GM23338 (cell line): Measurements from ENCODE around the gene STK32C. TPM values are rescaled to one million over a fixed set of nuclear protein-coding genes. Genes with fewer than 3 reads are reported as not detected.

Experiments used
- ATAC-seq: fragments of 200-7000 bp; cut with Tn5 transposase; 3 replicates; pipeline ENCODE4 v1.9.1; 2020
- DNase-seq: peaks from one replicate; pipeline ENCODE4 v3.0.0-alpha.2; 2015; ENCODE audit warnings: low spot score
- H2AFZ ChIP-seq: fragments of 200-600 bp; sonication (generic); 2 replicates; pipeline ENCODE4 v1.8.0; 2016; ENCODE audit warnings: antibody characterized with exemption, mild to moderate bottlenecking, moderate library complexity
- H3F3A ChIP-seq: fragments of 200-600 bp; sonication (generic); replicated peaks from 2 replicates; pipeline ENCODE4 v1.8.0; 2017; ENCODE audit warnings: antibody characterized with exemption, mixed run types, low read depth
- H3K27ac ChIP-seq: fragments of 200-600 bp; sonication (generic); 2 replicates; pipeline ENCODE4 v1.6.1; 2016; ENCODE audit warnings: low read depth
- H3K27me3 ChIP-seq: fragments of 200-600 bp; sonication (generic); 2 replicates; pipeline ENCODE4 v1.8.0; 2016; ENCODE audit warnings: mild to moderate bottlenecking, mixed run types, moderate library complexity; ENCODE audit not compliant: insufficient read depth
- H3K36me3 ChIP-seq: fragments of 200-600 bp; sonication (generic); 2 replicates; pipeline ENCODE4 v1.8.0; 2016; ENCODE audit warnings: mild to moderate bottlenecking; ENCODE audit not compliant: insufficient read depth
- H3K4me1 ChIP-seq: fragments of 200-600 bp; sonication (generic); 2 replicates; pipeline ENCODE4 v1.8.0; 2016; ENCODE audit warnings: mild to moderate bottlenecking, moderate library complexity; ENCODE audit not compliant: insufficient read depth
- H3K4me2 ChIP-seq: fragments of 200-600 bp; sonication (generic); 2 replicates; pipeline ENCODE4 v1.7.1; 2017; ENCODE audit warnings: mixed run types
- H3K4me3 ChIP-seq: fragments of 200-600 bp; sonication (generic); 2 replicates; pipeline ENCODE4 v1.6.1; 2016; ENCODE audit warnings: mixed run types
- H3K79me2 ChIP-seq: fragments of 200-600 bp; sonication (generic); replicated peaks from 2 replicates; pipeline ENCODE4 v1.8.0; 2017; ENCODE audit warnings: mild to moderate bottlenecking; ENCODE audit not compliant: insufficient read depth
- H3K9me2 ChIP-seq: fragments of 200-600 bp; sonication (generic); 2 replicates; pipeline ENCODE4 v1.8.0; 2017; ENCODE audit not compliant: insufficient read depth
- H4K20me1 ChIP-seq: fragments of 200-600 bp; sonication (generic); replicated peaks from 2 replicates; pipeline ENCODE4 v1.8.0; 2017; ENCODE audit warnings: mild to moderate bottlenecking; ENCODE audit not compliant: insufficient read depth
- H3K27ac Mint-ChIP-seq: 2 replicates; pipeline ENCODE4 v1.8.0; 2020; ENCODE audit warnings: inconsistent platforms, mild to moderate bottlenecking, moderate library complexity, mixed read lengths
- H3K27me3 Mint-ChIP-seq: 3 replicates; pipeline ENCODE4 v1.8.0; 2022; ENCODE audit warnings: low read depth, mild to moderate bottlenecking, moderate library complexity, mixed read lengths, inconsistent platforms; ENCODE audit not compliant: insufficient read depth, poor library complexity
- H3K36me3 Mint-ChIP-seq: 3 replicates; pipeline ENCODE4 v1.8.0; 2021; ENCODE audit warnings: low read depth, mild to moderate bottlenecking, inconsistent platforms, moderate library complexity, mixed read lengths
- H3K4me1 Mint-ChIP-seq: 3 replicates; pipeline ENCODE4 v1.8.0; 2020; ENCODE audit warnings: mild to moderate bottlenecking, inconsistent platforms, mixed read lengths
- H3K4me3 Mint-ChIP-seq: 3 replicates; pipeline ENCODE4 v1.8.0; 2021; ENCODE audit warnings: moderate library complexity, mild to moderate bottlenecking, inconsistent platforms, mixed read lengths
- H3K9me3 Mint-ChIP-seq: 3 replicates; pipeline ENCODE4 v1.8.0; 2020; ENCODE audit warnings: moderate library complexity, mild to moderate bottlenecking, inconsistent platforms, mixed read lengths
- ETS1 ChIP-seq: IDR thresholded peaks from 2 replicates; pipeline ENCODE4 v1.6.1; 2016; ENCODE audit warnings: antibody characterized with exemption
- EZH2 ChIP-seq: fragments of 200-600 bp; sonication (generic); IDR thresholded peaks from one replicate; pipeline ENCODE4 v1.8.0; 2017; ENCODE audit warnings: antibody characterized with exemption, mild to moderate bottlenecking, low read depth; ENCODE audit not compliant: unreplicated experiment
- EZH2phosphoT487 ChIP-seq: fragments of 200-600 bp; sonication (generic); IDR thresholded peaks from one replicate; pipeline ENCODE4 v1.8.1; 2018; ENCODE audit warnings: antibody characterized with exemption; ENCODE audit not compliant: unreplicated experiment
- JUNB ChIP-seq: IDR thresholded peaks from one replicate; pipeline ENCODE4 v1.6.1; 2016; ENCODE audit warnings: antibody characterized with exemption; ENCODE audit not compliant: unreplicated experiment
- NANOG ChIP-seq: IDR thresholded peaks from 2 replicates; pipeline ENCODE4 v1.6.1; 2016; ENCODE audit warnings: antibody characterized with exemption, borderline replicate concordance
- POLR2AphosphoS5 ChIP-seq: IDR thresholded peaks from 2 replicates; pipeline ENCODE4 v1.6.1; 2016; ENCODE audit warnings: antibody characterized with exemption, low read depth
- REST ChIP-seq: IDR thresholded peaks from one replicate; pipeline ENCODE4 v1.6.1; 2018; ENCODE audit warnings: antibody characterized with exemption; ENCODE audit not compliant: unreplicated experiment
- STAT1 ChIP-seq: IDR thresholded peaks from one replicate; pipeline ENCODE4 v1.6.1; 2016; ENCODE audit warnings: antibody characterized with exemption; ENCODE audit not compliant: unreplicated experiment
- polyA plus RNA-seq: library from polyadenylated mRNA; unstranded; fragments of >200 nt; fragmentation: Nextera tagmentation; extraction: Ambion mirVana; gene quantifications from 2 replicates; pipeline ENCODE4 v1.2.1, GENCODE V29; 2016
- total RNA-seq: library from RNA; depleted of rRNA; stranded (reverse); fragments of >200 nt; shearing (Covaris generic); gene quantifications from 2 replicates; pipeline ENCODE4 v1.2.3, GENCODE V29; 2014
- TF ChIP-seq, protein P1 (sequence below), 2 experiments: fragments of 200-600 bp in 1 of 2; sonication (generic) in 1 of 2; conservative IDR thresholded peaks; 2 replicates each; pipeline versions ENCODE4 v1.5.1 to v1.6.1; 2016 to 2017; ENCODE audit warnings: antibody characterized with exemption in 2 of 2, low read depth in 2 of 2, mild to moderate bottlenecking in 2 of 2, moderate library complexity in 1 of 2

The STK32C gene
- total and polyA plus RNA-seq, 2 experiments from 2014 or later, result 10.2 to 20.5 TPM

GRCh38 chr10:132291826-132292225 lies 15.9 kb downstream of the STK32C start (continued):
- TF ChIP-seq REST (no peak), ETS1 (no peak), STAT1 (no peak), EZH2phosphoT487 (no peak), POLR2AphosphoS5 (no peak), NANOG (no peak)

GRCh38 chr10:132290631-132291030 lies 17.1 kb downstream of the STK32C start:
- H3K27ac Mint-ChIP-seq, result no peak overlapping the region
- H3K4me1 ChIP-seq, result no peaks in the 10 kb centered on the region
- H3F3A ChIP-seq, result no peaks in the 10 kb centered on the region
- no peak for ATAC-seq
- H3K27me3 Mint-ChIP-seq, result peaks cover 14% of the 10 kb centered on the region
- no peak overlapping the region for H3K27ac ChIP-seq
- no peak overlapping the region for H2AFZ ChIP-seq
- no peaks in the 10 kb centered on the region for H3K36me3 ChIP-seq
- H3K4me1 Mint-ChIP-seq, result peaks cover 11% of the 10 kb centered on the region
- H3K4me3 Mint-ChIP-seq, result no peak overlapping the region
- H3K79me2 ChIP-seq, result no peaks in the 10 kb centered on the region
- H3K9me3 Mint-ChIP-seq, result no peaks in the 10 kb centered on the region
- TF ChIP-seq, protein P1, sequence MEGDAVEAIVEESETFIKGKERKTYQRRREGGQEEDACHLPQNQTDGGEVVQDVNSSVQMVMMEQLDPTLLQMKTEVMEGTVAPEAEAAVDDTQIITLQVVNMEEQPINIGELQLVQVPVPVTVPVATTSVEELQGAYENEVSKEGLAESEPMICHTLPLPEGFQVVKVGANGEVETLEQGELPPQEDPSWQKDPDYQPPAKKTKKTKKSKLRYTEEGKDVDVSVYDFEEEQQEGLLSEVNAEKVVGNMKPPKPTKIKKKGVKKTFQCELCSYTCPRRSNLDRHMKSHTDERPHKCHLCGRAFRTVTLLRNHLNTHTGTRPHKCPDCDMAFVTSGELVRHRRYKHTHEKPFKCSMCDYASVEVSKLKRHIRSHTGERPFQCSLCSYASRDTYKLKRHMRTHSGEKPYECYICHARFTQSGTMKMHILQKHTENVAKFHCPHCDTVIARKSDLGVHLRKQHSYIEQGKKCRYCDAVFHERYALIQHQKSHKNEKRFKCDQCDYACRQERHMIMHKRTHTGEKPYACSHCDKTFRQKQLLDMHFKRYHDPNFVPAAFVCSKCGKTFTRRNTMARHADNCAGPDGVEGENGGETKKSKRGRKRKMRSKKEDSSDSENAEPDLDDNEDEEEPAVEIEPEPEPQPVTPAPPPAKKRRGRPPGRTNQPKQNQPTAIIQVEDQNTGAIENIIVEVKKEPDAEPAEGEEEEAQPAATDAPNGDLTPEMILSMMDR (conservative IDR thresholded peaks at IDR 0.05; ENCODE audit: low read depth in 2 of 2), result no peak
- TF ChIP-seq EZH2phosphoT487 (no peak), NANOG (no peak), POLR2AphosphoS5 (no peak), STAT1 (no peak), EZH2 (no peak), JUNB (no peak)
- H3K4me3 ChIP-seq, result no peak overlapping the region
- no peaks in the 10 kb centered on the region for H3K9me2 ChIP-seq
- no peaks in the 10 kb centered on the region for H4K20me1 ChIP-seq
- no peaks in the 10 kb centered on the region for H3K27me3 ChIP-seq
- H3K36me3 Mint-ChIP-seq, result no peaks in the 10 kb centered on the region; the same call in 2 of the 3 replicates
- H3K4me2 ChIP-seq, result no peak overlapping the region
- no peak for DNase-seq
